GM12874 (cell line): ENCODE measurements around the gene GPR17.

Experiments
- CTCF ChIP-seq: IDR thresholded peaks from 2 replicates; pipeline ENCODE4 v1.5.1; 2011; ENCODE audit warnings: low read depth, mild to moderate bottlenecking, control low read depth, low read length, moderate library complexity; ENCODE audit not compliant: insufficient read depth

The GPR17 gene

GRCh38 chr2:127663566-127664064, 17.7 kb downstream of the GPR17 start:
- TF ChIP-seq CTCF: no peak

DNA sequence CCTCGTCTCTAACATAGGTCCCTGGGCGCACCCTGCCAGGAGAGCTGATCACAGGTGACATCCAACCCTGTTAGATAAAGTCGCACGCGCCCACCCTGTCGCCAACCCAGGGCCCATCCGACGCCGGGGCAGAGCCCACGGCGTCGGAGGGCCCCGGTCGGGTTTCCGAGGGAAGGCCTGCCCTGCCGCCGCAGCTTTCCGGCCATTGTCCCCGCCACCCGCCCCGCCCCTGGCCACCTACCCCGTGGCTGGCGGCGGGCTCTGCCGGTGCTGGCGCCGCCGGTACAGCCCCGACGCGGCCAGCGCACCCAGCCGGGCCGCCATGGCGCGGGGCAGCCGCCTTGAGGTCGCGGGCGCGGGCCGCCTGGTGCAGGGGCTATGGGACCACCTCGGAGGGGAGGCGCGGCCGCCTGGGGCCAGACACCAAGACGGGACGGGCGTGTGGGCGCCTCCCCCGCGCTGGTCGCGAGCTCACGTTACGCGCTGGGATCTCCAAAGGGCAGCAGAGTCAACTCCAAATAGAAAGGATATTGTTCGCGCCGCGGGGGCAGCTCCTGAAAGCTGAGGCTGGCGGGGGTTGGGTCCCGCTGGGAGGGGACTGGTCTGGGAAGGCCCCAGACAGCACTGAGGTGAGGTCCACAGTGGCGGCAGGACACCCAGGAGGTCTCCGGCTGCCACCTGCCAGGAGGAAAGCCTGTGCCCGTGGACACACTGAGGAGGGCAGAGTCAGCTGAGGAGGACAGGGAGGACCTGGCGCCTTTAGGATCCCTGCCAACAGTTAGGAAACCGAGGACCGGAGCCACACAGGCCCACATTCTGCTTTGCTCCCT, 18.3 kb downstream of the GPR17 start:
- TF ChIP-seq CTCF: no peak

- no peak for TF ChIP-seq CTCF
Measured at GRCh38 chr2:127664895-127665225, 18.9 kb downstream of the GPR17 start.

DNA sequence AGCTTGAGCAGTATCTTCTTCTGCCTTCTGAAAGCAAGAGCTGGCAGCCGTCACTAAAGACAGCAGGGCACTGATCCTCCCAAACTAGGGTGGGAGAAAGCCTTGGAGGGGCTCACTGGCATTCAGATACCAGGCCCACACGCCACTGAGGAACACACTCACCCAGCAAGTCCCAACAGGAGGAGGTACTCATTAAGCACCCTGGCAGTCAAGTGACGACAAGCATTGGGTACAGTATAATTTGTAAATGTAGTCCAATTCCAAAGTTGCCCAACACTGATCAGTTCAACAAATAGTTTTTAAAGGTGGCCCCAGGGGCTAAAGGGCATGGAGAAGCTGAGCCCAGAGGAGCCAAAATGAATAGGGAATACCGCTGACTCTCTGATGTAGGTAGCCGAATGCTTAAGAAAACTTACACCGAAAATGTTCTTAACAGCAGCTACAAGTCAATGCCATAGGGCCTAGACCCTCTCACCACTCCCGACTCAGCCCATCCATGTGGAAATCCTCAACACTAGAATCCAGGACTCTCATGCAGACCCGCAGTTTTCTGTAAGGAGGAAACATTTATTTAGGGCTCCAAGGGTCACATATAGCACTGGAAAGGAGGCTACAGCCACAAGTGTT, 19.4 kb downstream of the GPR17 start:
- TF ChIP-seq CTCF: no peak

- TF ChIP-seq CTCF: no peak
Measured at GRCh38 chr2:127669056-127669455, 23.1 kb downstream of the GPR17 start.

DNA sequence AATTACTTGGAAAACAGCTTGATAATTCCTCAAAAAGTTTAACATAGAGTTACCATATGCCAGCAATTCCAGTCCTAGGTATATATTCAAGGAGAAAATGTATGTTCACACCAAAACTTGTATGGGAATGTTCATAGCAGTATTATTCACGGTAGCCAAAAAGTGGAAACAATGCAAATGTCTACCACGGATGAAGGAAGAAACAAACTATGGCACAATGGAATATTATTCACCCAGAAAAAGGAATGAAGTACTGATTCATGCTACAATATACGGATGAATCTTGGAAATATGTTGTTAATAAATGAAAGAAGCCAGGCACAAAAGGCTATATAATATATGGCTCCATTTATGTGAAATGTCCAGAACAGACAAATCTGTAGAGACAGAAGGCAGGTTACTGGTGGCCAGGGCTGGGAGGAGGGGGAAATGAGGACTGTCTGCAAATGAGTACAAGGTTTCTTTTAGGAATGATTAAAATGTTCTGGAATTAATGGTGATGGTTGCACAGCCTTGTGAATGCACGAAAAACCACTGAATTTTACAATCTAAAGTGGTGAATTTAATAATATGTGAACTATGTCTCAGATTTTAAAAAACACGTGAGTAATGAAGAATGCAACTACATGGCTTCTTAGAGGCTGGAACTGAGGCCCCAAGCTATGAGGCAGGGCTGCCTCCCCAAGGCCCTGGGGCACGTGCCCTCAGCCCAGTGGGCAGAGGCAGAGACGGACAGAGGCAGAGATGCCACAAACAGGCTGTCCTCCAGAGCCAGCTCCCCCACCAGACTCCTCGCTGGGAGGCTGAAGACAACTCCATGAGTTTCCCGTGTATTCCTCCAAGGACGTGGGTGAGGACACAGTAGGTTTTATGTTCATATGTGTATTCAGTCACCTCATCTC, 24.4 kb downstream of the GPR17 start:
- TF ChIP-seq CTCF: no peak

- no peak for TF ChIP-seq CTCF
Measured at GRCh38 chr2:127670957-127671290, 25.0 kb downstream of the GPR17 start.
